ENCODE data around the gene TNIP3. TPM values are rescaled to one million over a fixed set of nuclear protein-coding genes. Genes with fewer than 3 reads are reported as not detected.

Gene TNIP3
- total and polyA plus RNA-seq, 8 donors, result 0.75 to 8.8 (median 1.3) TPM

DNA sequence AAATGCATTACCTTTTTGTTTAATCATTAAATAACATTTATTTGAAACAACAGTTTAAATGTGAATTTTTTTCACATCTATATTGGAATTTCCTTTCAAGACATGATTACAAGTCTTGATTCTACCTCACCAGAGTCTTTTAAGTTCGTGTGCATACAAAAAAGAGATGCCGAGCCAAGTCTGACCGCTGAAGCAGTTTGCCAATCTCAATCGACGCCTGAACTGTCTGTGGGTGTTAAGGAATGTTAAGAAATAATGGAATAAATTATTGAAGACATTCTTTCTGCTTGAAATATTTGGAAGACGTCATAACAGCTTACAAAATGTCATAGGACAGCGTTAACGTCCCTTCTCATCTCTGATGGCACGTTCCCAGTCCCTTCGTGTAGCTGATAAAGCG is 27.9 kb upstream of the TNIP3 start:
- H3K36me3 ChIP-seq, result no peaks in the 10 kb centered on the region
- intact Hi-C loops (cut with DNase I), result loop anchor here in 1 of 2 donors (10.0 kb wide), 1 partner anchor 63 kb away; no protein-coding TSS in a partner anchor
- ATAC-seq (peak; percentile 80), DNase-seq (peak in 1 of 4 donors; percentile 33)
- TF ChIP-seq, protein P1, sequence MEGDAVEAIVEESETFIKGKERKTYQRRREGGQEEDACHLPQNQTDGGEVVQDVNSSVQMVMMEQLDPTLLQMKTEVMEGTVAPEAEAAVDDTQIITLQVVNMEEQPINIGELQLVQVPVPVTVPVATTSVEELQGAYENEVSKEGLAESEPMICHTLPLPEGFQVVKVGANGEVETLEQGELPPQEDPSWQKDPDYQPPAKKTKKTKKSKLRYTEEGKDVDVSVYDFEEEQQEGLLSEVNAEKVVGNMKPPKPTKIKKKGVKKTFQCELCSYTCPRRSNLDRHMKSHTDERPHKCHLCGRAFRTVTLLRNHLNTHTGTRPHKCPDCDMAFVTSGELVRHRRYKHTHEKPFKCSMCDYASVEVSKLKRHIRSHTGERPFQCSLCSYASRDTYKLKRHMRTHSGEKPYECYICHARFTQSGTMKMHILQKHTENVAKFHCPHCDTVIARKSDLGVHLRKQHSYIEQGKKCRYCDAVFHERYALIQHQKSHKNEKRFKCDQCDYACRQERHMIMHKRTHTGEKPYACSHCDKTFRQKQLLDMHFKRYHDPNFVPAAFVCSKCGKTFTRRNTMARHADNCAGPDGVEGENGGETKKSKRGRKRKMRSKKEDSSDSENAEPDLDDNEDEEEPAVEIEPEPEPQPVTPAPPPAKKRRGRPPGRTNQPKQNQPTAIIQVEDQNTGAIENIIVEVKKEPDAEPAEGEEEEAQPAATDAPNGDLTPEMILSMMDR (IDR thresholded peaks at IDR 0.05), result no peak
- no peak overlapping the region for H3K4me3 ChIP-seq
- peaks cover 0 to 7% of the 10 kb centered on the region in 2 donors for H3K4me1 ChIP-seq
- H3K27me3 ChIP-seq, result no peaks in the 10 kb centered on the region
- H3K27ac ChIP-seq, result no peak overlapping the region
- H3K9me3 ChIP-seq, result no peaks in the 10 kb centered on the region

DNA sequence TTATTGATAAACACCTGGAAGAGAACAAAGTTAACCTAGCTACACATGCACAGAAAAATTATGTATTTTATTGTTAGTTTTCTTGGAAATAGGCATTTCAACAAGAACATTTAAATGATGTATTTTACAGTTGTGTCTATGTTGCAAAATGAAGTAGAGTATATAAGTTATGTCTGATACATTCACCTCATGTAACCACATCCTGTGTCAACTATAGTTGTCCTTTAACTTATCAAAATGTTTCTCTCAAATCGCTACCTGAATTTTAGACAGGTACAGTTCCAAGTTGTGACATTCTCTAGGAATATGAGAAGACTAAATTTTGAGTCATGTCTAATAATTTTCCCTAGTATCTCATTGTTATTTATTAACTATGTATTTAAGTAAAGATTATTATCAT is 27.2 kb upstream of the TNIP3 start:
- Histone ChIP-seq H3K27me3 (no peaks in the 10 kb centered on the region), H3K27ac (no peak overlapping the region), H3K4me3 (no peak overlapping the region), H3K4me1 (peaks cover 0 to 7% of the 10 kb centered on the region in 2 donors), H3K9me3 (no peaks in the 10 kb centered on the region), H3K36me3 (no peaks in the 10 kb centered on the region)
- TF ChIP-seq, protein P1 (IDR thresholded peaks at IDR 0.05), result no peak
- DNase-seq (no peak), ATAC-seq (no peak)
- intact Hi-C loops (cut with DNase I), result loop anchor here in 1 of 2 donors (10.0 kb wide), 1 partner anchor 63 kb away; no protein-coding TSS in a partner anchor

DNA sequence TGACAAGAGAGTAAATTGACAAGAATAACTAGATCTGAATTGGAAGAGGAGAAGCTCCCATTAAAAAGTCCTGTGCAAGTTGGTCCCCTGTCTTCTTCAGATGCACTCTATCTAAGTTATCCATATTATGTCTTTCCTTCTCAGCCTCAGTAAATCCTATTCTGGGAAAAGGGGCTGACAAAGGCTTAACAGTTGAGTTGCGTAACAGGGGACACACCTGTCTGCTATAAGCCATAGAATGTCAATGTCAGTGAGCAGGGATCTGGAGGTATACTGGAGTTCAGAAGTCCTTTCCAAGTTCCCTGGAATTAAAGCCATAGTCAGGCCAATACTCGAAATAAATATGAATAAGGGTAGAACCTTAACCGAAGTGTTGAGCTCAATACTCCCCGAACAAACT is 26.3 kb upstream of the TNIP3 start:
- H3K4me1 ChIP-seq, result peaks cover 0 to 7% of the 10 kb centered on the region in 2 donors
- no peaks in the 10 kb centered on the region for H3K9me3 ChIP-seq
- no peaks in the 10 kb centered on the region for H3K36me3 ChIP-seq
- DNase-seq, result no peak
- H3K27me3 ChIP-seq, result no peaks in the 10 kb centered on the region
- no peak for ATAC-seq
- TF ChIP-seq, protein P1 (IDR thresholded peaks at IDR 0.05), result no peak
- H3K4me3 ChIP-seq, result no peak overlapping the region
- intact Hi-C loops (cut with DNase I), result loop anchor here in 1 of 2 donors (10.0 kb wide), 1 partner anchor 64 kb away; no protein-coding TSS in a partner anchor
- H3K27ac ChIP-seq, result peak overlapping the region in 1 of 2 donors; percentile 0

DNA sequence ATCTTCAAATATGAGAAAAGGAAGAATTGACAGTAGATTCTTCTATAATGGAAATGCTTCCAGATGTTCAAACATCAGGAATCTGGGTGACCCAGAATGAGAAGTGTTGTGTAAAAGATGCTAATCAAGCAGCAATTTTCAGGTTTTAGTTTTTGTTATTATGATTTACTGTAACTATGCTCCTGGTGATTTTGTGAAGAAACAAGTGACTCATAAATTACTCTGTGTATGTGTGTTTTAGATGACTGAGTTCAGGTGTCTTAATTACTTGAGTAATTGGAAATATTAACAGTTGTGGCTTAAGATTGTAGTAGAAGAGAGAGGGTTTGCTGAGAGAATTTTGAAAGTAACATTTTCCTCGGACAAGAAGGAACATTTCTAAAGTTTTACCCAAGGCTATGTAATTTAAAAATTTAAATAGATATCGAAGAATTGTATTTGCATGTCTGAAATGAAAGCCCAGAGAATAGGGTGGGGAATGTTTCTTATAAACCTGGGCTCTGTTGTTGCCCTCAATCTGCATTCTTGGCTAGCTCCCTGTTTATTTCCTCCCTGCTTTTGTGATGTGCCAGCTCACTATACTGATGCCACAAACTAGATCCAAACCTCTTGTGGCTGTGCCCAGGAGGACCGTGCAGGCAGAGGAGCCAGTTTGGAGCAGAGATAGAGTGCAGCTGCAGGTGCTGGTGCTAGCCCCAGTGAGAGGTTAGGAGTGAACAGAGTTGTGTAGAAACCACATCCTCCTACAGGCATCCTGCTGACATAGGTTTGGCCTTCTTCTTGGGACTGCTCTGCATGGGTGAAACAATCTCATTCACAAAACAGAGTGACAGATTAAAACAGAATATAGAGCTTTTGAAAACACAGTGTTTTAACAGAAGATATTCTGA is 25.4 kb upstream of the TNIP3 start:
- ATAC-seq, result peak; percentile 14

DNA sequence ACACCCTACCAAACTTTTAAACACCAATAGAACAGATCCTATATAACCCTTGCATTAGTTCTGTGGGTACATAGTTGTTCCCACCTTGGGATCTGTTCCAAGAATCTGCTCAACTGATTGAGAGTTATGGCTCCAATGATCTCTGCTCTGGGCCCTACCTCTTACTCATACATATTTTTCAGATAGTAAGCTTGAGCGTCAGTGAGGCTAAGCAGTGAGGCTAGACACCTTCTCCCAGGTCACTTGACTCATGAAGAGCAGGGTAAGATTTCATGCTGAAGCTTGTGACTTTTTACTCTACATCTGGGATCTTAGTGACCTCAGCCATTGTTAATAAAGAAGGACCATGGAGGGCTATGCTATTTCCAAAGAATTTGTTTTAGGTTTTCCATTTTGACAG is 23.1 kb upstream of the TNIP3 start:
- intact Hi-C loops (cut with DNase I), result no loop called here
- ATAC-seq, result no peak
- no peak overlapping the region for H3K27ac ChIP-seq
- H3K4me1 ChIP-seq, result peaks cover 0 to 14% of the 10 kb centered on the region in 2 donors
- H3K9me3 ChIP-seq, result no peaks in the 10 kb centered on the region
- DNase-seq, result no peak
- TF ChIP-seq, protein P1 (IDR thresholded peaks at IDR 0.05), result no peak
- H3K27me3 ChIP-seq, result no peaks in the 10 kb centered on the region
- H3K36me3 ChIP-seq, result no peaks in the 10 kb centered on the region
- H3K4me3 ChIP-seq, result no peak overlapping the region

More for the DNA sequence above, 25.4 kb upstream of the TNIP3 start:
- DNase-seq, result no peak
- Histone ChIP-seq H3K27ac (no peak overlapping the region), H3K36me3 (no peaks in the 10 kb centered on the region), H3K4me1 (peaks cover 0 to 7% of the 10 kb centered on the region in 2 donors), H3K27me3 (no peaks in the 10 kb centered on the region), H3K9me3 (no peaks in the 10 kb centered on the region), H3K4me3 (no peak overlapping the region)
- TF ChIP-seq, protein P1 (IDR thresholded peaks at IDR 0.05), result no peak
- intact Hi-C loops (cut with DNase I), result loop anchor here in 1 of 2 donors (10.0 kb wide), 1 partner anchor 65 kb away; no protein-coding TSS in a partner anchor

All from left lung (tissue), 10 donors.